WERI-Rb-1 (cell line): ENCODE results near the gene MS4A7.

Experiments
- DNase-seq: peaks from one replicate; pipeline ENCODE4 v3.0.0-alpha.2; 2020
- H3K27ac ChIP-seq: fragments of 250-450 bp; sonication (Bioruptor Pico); 2 replicates; pipeline ENCODE4 v1.5.1; 2020; ENCODE audit warnings: mild to moderate bottlenecking, moderate library complexity
- H3K27me3 ChIP-seq: fragments of 250-450 bp; sonication (Bioruptor Pico); 2 replicates; pipeline ENCODE4 v1.5.1; 2021; ENCODE audit warnings: mild to moderate bottlenecking, low read depth, moderate library complexity; ENCODE audit not compliant: insufficient read depth, severe bottlenecking
- H3K36me3 ChIP-seq: fragments of 250-450 bp; sonication (Bioruptor Pico); 2 replicates; pipeline ENCODE4 v1.5.1; 2020; ENCODE audit warnings: mild to moderate bottlenecking, moderate library complexity
- H3K4me3 ChIP-seq: 2 replicates; pipeline ENCODE4 v1.5.1; 2011; ENCODE audit warnings: low read depth, mild to moderate bottlenecking, control low read depth, low read length
- H3K9me3 ChIP-seq: fragments of 250-450 bp; sonication (Bioruptor Pico); 2 replicates; pipeline ENCODE4 v1.5.1; 2021; ENCODE audit warnings: mild to moderate bottlenecking, moderate library complexity; ENCODE audit not compliant: severe bottlenecking
- CTCF ChIP-seq: IDR thresholded peaks from 2 replicates; pipeline ENCODE4 v1.5.1; 2011; ENCODE audit warnings: low read depth, mild to moderate bottlenecking, control low read depth, inconsistent platforms, low read length

MS4A7 gene

GRCh38 chr11:60343094-60343704, 35.1 kb upstream of the MS4A7 start:
- Histone ChIP-seq H3K27me3 (peaks cover 5% of the 10 kb centered on the region), H3K36me3 (no peaks in the 10 kb centered on the region), H3K9me3 (no peaks in the 10 kb centered on the region), H3K27ac (no peak overlapping the region), H3K4me3 (no peak overlapping the region)
- no peak for DNase-seq
- TF ChIP-seq CTCF, result 0 out of 2 replicates have a peak, but pooled peaks have one; percentile 26

GRCh38 chr11:60344146-60344545, 34.2 kb upstream of the MS4A7 start:
- Histone ChIP-seq H3K36me3 (no peaks in the 10 kb centered on the region), H3K4me3 (no peak overlapping the region), H3K27ac (no peak overlapping the region), H3K9me3 (no peaks in the 10 kb centered on the region), H3K27me3 (peaks cover 13% of the 10 kb centered on the region)
- no peak for DNase-seq
- no peak for TF ChIP-seq CTCF

- H3K4me3 ChIP-seq, result no peak overlapping the region
- peaks cover 21% of the 10 kb centered on the region for H3K27me3 ChIP-seq
- H3K9me3 ChIP-seq, result no peaks in the 10 kb centered on the region
- DNase-seq, result peak; percentile 29
- TF ChIP-seq CTCF, result peak; percentile 52; the same call in 1 of the 2 replicates
- H3K27ac ChIP-seq, result no peak overlapping the region
- no peaks in the 10 kb centered on the region for H3K36me3 ChIP-seq
Observed at GRCh38 chr11:60345489-60345888, 32.8 kb upstream of the MS4A7 start.

- no peak overlapping the region for H3K27ac ChIP-seq
- no peak for DNase-seq
- H3K27me3 ChIP-seq, result peaks cover 29% of the 10 kb centered on the region
- no peak overlapping the region for H3K4me3 ChIP-seq
- H3K36me3 ChIP-seq, result no peaks in the 10 kb centered on the region
- TF ChIP-seq CTCF, result no peak
- H3K9me3 ChIP-seq, result no peaks in the 10 kb centered on the region
Observed at GRCh38 chr11:60347084-60347797, 31.1 kb upstream of the MS4A7 start.

- Histone ChIP-seq H3K27me3 (peaks cover 29% of the 10 kb centered on the region), H3K27ac (no peak overlapping the region), H3K36me3 (no peaks in the 10 kb centered on the region), H3K9me3 (no peaks in the 10 kb centered on the region), H3K4me3 (no peak overlapping the region)
- DNase-seq, result no peak
- TF ChIP-seq CTCF, result 0 out of 2 replicates have a peak, but pooled peaks have one; percentile 23
Observed at GRCh38 chr11:60348116-60348515, 30.2 kb upstream of the MS4A7 start.
